Panc1 (cell line): ENCODE data around the gene ZFX.

Experiments
- POLR2AphosphoS5 ChIP-seq: IDR thresholded peaks from 2 replicates; pipeline ENCODE4 v1.6.1; 2012; ENCODE audit warnings: mild to moderate bottlenecking, low read depth, low read length, moderate library complexity
- TCF7L2 ChIP-seq: IDR thresholded peaks from 2 replicates; pipeline ENCODE4 v1.6.1; 2011; ENCODE audit warnings: mild to moderate bottlenecking, low read depth, low read length, inconsistent platforms
- TF ChIP-seq, protein P1 (sequence below): fragments of 450-650 bp; IDR thresholded peaks from 2 replicates; pipeline ENCODE4 v1.5.1; 2017; ENCODE audit warnings: mild to moderate bottlenecking
- TF ChIP-seq, protein P2 (sequence below), 2 experiments: IDR thresholded peaks; 2 replicates each; pipeline ENCODE4 v1.6.1; 2011 to 2012; ENCODE audit warnings: low read depth in 2 of 2, control low read depth in 1 of 2, low read length in 1 of 2, mild to moderate bottlenecking in 1 of 2, moderate library complexity in 1 of 2; ENCODE audit not compliant: insufficient read depth in 1 of 2

DNA sequence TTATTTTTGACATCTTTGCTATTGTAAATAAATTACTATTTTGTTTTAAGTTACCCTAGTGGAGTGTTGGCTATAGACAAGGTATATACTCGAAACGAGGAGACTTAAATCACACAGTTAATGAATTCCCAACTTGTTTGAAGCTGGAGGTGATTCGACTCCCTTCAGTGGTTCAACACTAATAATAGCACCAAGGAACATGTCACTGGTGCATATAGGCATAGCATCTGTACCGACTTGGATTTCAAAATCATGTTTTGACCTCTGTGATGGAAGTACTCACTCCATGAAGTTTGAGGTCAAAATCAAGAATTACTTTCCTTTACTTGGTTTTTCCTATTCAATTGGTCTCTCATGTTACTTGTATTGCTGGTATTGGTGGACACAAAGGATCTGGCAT is 66.5 kb downstream of the ZFX start:
- TF ChIP-seq, protein P1, sequence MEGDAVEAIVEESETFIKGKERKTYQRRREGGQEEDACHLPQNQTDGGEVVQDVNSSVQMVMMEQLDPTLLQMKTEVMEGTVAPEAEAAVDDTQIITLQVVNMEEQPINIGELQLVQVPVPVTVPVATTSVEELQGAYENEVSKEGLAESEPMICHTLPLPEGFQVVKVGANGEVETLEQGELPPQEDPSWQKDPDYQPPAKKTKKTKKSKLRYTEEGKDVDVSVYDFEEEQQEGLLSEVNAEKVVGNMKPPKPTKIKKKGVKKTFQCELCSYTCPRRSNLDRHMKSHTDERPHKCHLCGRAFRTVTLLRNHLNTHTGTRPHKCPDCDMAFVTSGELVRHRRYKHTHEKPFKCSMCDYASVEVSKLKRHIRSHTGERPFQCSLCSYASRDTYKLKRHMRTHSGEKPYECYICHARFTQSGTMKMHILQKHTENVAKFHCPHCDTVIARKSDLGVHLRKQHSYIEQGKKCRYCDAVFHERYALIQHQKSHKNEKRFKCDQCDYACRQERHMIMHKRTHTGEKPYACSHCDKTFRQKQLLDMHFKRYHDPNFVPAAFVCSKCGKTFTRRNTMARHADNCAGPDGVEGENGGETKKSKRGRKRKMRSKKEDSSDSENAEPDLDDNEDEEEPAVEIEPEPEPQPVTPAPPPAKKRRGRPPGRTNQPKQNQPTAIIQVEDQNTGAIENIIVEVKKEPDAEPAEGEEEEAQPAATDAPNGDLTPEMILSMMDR, result no peak
- TF ChIP-seq TCF7L2 (no peak), POLR2AphosphoS5 (no peak)
- TF ChIP-seq, protein P2, sequence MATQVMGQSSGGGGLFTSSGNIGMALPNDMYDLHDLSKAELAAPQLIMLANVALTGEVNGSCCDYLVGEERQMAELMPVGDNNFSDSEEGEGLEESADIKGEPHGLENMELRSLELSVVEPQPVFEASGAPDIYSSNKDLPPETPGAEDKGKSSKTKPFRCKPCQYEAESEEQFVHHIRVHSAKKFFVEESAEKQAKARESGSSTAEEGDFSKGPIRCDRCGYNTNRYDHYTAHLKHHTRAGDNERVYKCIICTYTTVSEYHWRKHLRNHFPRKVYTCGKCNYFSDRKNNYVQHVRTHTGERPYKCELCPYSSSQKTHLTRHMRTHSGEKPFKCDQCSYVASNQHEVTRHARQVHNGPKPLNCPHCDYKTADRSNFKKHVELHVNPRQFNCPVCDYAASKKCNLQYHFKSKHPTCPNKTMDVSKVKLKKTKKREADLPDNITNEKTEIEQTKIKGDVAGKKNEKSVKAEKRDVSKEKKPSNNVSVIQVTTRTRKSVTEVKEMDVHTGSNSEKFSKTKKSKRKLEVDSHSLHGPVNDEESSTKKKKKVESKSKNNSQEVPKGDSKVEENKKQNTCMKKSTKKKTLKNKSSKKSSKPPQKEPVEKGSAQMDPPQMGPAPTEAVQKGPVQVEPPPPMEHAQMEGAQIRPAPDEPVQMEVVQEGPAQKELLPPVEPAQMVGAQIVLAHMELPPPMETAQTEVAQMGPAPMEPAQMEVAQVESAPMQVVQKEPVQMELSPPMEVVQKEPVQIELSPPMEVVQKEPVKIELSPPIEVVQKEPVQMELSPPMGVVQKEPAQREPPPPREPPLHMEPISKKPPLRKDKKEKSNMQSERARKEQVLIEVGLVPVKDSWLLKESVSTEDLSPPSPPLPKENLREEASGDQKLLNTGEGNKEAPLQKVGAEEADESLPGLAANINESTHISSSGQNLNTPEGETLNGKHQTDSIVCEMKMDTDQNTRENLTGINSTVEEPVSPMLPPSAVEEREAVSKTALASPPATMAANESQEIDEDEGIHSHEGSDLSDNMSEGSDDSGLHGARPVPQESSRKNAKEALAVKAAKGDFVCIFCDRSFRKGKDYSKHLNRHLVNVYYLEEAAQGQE (IDR thresholded peaks at IDR 0.05; ENCODE audit: insufficient read depth in 1 of 2, low read depth in 2 of 2, low read length in 1 of 2), result no peak
